ENCODE measurements around the gene UFD1. TPM values are rescaled to one million over a fixed set of nuclear protein-coding genes. Genes with fewer than 3 reads are reported as not detected.

The UFD1 gene
- total and polyA plus RNA-seq, 9 of the 15 experiments (the other 6 are each of a cell fraction or from before 2014, with no cell fraction given) = 238 to 645 (median 363) TPM

GRCh38 chr22:19519041-19519926, 40.3 kb upstream of the UFD1 start (continued):
- TF ChIP-seq HOMEZ (CRISPR knock-in tag; IDR thresholded peaks at IDR 0.05) (no peak), HNRNPL (IDR thresholded peaks at IDR 0.05; ENCODE audit: low read depth, low read length) (no peak), RBFOX2 (IDR thresholded peaks at IDR 0.05; ENCODE audit: low read depth, low read length) (peak; percentile 39), CC2D1A (IDR thresholded peaks at IDR 0.05) (no peak), BHLHE40 (IDR thresholded peaks at IDR 0.05; ENCODE audit: low read length) (no peak), CBX2 (IDR thresholded peaks at IDR 0.05; ENCODE audit: insufficient read depth, low read length, poor library complexity, severe bottlenecking) (no peak), ZNF407 (IDR thresholded peaks at IDR 0.05; ENCODE audit: low read depth) (no peak), ZNF174 (CRISPR knock-in tag; IDR thresholded peaks at IDR 0.05) (no peak), ZFP36 (IDR thresholded peaks at IDR 0.05; ENCODE audit: low read depth, low read length, partially characterized antibody) (no peak), POLR2A (conservative IDR thresholded peaks at IDR 0.05) (0 out of 2 replicates have a peak, but pooled peaks have one; percentile 12), OTX1 (CRISPR knock-in tag; IDR thresholded peaks at IDR 0.05) (no peak), GABPB1 (CRISPR knock-in tag; IDR thresholded peaks at IDR 0.05) (no peak), ZFPM2 (CRISPR knock-in tag; IDR thresholded peaks at IDR 0.05) (no peak), XRCC3 (IDR thresholded peaks at IDR 0.05) (no peak), ZNF639 (CRISPR knock-in tag; conservative IDR thresholded peaks at IDR 0.05 in 1 of 2, IDR thresholded peaks at IDR 0.05 in 1 of 2) (0 out of 4 replicates have a peak, but pooled peaks of 1 of the 2 experiments have one; percentile 37), ZNF175 (CRISPR knock-in tag; IDR thresholded peaks at IDR 0.05; ENCODE audit: low read depth) (no peak), EP300 (IDR thresholded peaks at IDR 0.05; ENCODE audit: low read length) (no peak)
